Stimulated activated CD4-positive, alpha-beta T cell treated with anti-CD3 and anti-CD28 coated beads, TNF-alpha, amount 100 ng/mL, for 48 hours (primary cell): ENCODE measurements around the gene SERINC5.

ENCODE experiments used
- DNase-seq, 3 donors: peaks; one replicate each; pipeline ENCODE4 v3.0.0-alpha.2; 2020; ENCODE audit warnings: low read depth in 3 of 3

The SERINC5 gene

DNA sequence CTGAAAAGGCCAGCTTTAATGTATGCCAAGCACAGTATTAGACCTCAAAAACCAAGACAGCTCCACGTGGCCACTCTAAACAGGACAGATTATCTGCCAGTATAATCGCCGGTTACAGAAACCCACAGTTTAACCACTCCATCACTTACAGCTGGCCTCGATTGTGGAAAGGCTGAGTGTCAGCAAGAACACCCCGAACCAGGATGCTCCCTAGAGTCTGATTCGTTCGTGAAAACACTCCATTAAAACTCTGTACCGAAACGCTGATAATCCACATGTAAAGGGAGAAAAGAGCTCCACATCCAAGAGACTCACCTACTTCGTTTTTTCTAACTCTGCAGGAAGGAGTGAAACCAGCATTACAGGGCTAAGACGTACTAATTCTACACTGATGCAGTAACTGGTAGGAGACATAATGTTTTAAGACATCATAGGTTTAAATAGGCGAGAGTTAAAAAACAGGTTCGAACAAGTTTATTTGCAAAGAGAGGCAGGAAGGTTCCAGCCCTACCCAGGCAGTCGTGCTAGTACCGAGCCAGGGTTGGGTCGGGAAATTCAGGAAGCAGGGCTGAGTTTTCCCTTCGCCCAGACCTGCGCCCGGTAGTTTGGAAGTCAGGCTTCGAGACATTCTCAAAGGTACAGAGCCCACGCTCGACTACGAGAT, 949 bp downstream of the SERINC5 start:
- no peak for DNase-seq

DNA sequence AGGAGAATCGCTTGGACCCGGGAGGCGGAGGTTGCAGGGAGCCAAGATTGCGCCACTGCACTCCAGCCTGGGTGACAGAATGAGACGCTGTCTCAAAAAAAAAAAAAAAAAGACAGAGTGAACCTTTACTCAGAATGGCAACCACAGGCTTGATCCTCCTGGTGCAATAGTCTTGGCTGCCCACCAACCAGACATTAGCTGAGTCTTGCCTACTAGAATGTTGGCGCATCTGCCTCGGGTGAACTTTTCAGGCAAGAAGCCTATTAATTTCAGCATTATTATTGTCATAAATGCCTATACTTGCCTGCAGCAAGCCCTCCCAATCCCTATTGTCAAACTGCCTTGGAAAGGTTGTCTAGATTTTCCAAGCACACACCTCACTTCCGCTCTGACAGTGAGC, 4.2 kb downstream of the SERINC5 start:
- no peak for DNase-seq

DNA sequence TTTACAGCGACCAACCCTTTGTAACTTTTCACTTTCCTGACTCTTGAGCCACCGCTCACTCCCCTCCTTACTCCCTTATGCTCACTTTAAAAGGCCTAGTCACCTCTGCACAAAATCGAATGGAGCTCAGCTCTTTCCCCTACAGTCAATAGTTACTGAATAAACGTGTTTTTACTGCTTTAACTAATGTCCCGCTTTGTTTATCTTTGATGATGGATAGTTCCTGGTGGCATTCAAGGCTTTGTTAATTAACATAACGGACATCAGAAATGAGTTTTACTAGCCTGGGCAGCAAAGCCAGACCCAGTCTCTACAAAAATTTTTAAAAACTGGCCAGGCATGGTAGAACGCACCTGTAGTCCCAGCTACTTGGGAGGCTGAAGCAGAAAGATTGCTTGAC, 5.0 kb downstream of the SERINC5 start:
- DNase-seq = no peak

DNA sequence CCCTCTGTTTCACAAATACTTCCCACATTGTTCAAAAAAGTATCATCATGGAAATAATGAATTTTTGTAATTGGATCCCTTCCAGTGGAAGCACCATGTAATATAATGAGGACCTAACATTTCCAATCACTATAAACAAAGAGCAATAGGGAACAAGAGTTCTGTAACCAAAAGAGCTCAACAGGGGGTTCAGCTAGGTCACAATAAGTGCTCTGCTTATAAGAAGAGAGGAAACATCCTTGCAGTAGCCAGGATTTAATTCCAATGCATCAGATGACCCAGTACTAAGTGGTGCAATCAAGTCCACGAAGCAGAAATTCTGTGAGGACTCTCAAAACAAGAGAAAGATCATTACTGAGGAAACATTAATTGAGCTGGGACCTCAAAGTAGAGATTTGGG, 5.9 kb downstream of the SERINC5 start:
- no peak for DNase-seq

DNA sequence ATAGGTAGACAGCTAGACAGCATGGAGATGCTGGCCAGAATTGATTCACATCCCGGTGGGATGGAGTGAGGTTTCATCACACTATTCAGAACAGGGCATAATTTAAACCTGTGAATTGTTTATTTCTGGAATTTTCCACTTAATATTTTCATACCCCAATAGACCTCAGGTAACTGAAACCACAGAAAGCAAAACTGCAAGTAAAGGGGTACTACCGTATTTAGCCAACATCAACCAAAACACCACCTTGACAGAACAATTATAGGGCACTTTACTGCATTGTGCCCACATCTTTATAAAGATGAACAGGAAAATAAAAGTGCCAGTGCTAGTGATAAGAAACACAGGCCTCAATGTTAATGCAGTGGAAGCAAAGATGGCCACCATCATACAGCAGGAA, 7.5 kb downstream of the SERINC5 start:
- no peak for DNase-seq

DNA sequence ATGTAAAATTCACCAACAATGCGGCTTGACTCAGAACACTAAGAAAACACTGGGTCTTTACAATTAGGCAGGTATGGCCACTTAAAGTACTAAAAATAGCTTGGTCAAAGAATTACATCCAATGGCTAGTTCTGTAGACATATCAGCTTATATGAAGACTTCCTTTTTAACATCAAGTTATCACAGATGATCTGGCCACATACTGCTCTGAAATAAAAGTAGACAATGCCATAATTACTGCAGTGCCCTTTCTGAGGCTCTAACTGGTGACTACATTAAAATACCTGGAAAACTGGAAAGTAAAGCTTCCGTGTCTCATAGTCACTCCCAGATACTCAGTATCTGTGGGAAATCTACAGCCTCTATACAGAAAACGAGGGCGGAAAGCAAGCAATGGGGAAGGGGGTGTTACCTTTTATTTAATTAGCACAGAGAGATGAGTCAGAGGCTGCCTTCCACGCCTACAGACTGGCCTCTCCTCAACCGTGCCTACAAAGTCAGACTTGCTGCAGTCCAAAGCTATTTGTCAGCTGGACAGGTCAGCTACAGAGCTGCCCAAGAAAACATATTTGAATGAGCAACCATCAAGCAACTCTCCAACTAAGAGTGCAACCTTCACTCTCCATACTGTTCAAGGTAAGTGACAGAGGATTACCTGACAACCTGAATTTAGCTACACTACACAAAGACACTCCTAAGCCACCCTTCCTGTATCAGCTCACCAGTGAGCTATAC, 8.7 kb downstream of the SERINC5 start:
- DNase-seq = no peak

DNA sequence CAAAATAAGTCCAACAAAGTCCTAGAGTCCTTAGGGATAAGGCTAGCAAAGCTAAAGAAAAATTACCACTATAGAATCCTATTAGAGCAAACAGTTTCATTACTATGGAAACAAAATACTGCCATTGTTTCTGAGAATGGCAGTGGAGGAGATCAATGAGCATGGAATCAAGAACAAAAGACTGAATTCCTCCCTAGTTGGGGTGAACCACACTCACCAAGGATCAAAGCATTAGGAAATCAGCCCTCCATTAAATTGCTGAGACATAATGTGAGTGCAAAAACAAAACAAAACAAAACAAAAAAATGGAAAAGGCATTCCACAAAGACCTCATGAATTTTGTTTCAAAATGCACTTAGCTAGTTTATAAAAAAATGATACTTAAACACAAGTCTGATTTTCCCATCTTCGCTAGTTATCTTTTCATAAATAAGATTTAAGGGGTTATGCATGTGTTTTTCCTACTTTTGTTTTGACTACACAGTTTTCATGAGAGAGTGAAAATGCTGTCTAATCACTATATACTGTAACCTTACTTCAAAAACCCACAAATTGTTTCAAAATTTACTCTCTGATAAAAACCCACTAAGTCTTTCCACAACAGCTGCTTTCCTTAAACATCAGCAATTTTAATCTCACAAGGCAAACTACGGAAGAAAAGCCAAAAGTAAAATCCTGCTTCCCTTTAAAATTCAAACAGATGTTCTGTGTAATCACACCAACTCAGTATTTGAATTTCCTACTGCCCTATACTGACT, 9.7 kb downstream of the SERINC5 start:
- no peak for DNase-seq

DNA sequence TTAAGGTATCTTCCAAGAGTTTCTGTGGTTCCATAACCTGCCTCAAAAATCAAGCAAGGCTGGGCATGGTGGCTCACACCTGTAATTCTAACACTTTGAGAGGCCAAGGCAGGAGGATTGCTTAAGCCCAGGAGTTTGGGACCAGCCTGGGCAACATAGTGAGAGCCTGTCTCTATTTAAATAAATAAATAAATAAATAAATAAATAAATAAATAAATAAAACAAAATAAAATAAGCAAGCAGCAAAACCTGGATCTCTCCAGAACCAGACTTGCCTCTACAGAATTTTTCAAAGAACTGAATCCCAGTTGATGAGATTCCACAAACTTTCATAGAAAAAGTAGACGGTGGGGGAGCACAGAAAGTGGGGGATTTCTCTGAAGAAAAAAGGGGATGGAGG, 12.3 kb downstream of the SERINC5 start:
- no peak for DNase-seq

DNA sequence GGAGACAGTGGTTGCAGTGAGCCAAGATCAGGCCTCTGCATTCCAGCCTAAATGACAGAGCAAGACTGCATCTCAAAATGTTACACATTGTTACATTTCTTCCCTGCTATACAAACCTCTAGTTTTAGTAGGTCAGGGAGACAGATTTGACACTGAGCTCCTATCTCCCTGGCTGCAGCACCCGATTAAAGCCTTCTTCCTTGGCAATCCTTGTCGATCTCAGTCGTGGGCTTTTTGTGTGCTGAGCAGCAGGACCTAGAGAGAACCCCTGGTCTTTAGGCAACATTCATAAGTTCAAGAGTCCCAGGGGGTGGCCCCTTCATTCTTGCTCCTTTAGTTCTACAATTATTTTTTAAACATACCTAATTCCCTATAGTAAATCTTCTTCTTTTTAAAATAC, 13.0 kb downstream of the SERINC5 start:
- DNase-seq = no peak

DNA sequence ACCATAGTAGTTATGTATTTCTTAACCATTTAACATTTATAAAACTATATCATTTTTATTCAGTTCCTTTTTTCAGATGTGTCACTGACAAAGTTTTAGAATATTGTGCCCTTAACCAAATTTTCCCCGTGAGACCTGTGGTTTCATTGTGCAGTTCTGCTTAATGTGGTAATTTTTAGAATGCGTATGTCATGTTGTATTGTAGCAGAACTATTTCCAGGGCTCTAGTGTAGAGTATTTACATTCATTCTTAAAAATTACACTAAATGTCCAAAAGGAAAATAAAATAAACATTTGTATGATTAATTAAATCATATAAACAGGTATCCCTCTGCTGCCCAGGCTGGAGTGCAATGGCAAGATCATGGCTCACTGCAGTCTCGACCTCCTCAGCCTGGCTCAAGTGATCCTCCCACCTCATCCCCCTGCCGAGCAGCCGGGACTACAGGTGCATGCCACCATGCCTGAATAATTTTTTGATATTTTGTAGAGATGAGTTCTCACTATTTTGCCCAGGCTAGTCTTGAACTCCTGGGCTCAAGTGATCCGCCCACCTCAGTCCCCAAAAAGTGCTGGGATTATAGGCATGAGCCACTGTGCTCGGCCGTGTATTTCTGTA, 15.4 kb downstream of the SERINC5 start:
- DNase-seq = no peak

DNA sequence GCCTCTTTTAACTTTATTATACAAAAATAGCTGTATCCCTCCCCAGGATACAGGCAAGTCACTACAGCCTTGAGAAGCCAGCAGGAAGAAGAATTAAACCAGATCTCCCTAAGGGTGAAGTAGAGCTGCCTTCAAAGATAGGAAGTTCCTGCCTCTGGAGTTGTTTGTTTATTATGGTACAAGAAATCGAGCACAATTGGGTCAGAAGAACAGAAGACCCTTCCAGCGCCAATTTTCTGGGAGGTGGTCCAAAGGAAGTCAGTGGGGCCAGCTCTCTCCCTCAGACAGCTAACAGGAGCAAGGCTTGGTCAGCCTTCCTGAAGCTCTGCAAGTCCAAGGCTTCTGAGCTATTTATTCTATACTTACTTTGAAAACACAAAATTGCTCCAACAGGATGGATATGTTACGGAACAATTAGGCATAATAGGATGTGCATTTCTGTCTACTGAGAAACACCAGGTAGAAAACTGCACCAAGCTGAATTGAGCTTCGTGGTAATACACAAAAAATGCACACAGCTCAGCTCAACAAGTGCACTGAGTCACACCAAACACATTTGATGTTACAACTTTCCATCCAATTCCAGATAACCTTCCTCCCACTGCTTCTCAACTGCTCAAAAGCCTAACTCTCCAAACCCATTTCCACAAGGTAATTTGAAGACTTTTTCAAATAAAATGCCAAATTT, 16.0 kb downstream of the SERINC5 start:
- DNase-seq = no peak

DNA sequence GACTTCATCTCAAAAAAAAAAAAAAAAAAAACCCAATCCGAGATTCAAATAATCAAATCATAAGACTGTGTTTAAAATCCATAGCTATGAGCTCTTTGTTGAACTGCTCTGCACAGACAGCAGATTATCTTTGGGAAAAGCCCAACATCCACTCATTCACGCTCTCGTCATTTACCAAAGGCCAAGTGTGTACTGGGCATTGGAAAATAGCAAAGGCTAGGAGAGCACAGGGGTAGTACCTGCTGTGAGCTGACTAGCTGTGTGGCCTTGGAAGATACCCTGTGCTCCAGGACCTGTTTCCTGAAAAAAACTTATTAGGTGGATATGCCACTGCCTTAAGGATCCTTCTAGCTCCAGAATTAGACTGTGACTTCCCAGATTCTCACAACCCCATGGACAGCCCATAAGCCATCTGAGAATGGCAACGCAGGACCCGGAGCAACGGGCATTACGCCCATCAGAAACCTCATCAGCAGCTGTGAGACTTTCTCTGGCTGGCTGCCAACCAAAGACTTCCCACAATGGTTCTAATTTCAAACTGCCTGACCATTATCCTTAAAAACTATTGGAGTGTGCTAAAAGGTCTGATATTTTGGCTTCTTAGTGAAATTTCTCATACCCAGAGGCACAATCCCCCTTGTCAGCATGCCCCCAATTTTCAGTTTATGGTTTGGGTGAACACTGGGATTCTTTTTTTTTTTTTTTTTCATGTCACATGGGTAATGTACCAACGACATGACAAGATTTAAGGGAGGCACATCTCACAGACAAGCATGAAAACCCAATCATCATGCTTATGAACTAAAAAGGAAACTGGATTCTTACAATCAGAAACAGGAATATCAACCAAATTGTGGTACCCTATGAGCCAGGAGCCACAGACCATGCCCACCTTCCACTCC, 16.8 kb downstream of the SERINC5 start:
- DNase-seq = no peak

DNA sequence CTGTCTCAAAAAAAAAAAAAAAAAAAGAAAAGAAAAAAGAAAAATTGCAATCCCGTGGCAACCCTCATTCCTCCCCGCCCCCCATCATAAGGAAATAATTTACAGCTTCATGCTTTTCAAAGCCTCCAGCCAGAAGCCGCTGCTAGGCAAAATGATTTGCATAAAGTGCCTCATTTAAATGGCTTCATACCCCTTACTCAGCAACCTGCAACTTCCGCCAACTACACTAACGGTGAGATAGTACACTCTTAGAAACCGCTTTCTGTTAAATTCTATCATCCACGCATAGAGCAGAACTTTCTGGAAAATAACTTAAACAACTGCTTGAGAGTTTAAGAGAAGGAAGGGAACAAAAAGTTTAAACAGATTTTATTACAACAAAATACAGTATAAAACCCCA, 17.8 kb downstream of the SERINC5 start:
- DNase-seq = no peak

DNA sequence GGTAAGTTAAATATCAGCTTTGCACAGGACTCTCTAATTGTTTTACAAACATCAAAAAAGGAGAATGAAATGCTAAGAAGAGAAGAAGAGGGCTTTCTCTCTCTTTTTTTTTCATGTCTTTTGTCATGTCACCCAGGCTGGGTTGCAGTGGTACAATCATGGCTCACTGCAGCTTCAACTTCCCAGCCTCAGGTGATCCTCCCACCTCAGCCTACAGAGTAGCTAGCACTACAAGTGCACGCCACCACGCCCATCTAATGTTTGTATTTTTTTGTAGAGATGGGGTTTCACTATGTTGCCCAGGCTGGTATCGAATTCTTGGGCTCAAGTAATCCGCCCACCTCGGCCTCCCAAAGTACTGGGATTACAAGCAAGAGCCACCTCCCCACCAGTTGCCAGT, 18.6 kb downstream of the SERINC5 start:
- DNase-seq = no peak

DNA sequence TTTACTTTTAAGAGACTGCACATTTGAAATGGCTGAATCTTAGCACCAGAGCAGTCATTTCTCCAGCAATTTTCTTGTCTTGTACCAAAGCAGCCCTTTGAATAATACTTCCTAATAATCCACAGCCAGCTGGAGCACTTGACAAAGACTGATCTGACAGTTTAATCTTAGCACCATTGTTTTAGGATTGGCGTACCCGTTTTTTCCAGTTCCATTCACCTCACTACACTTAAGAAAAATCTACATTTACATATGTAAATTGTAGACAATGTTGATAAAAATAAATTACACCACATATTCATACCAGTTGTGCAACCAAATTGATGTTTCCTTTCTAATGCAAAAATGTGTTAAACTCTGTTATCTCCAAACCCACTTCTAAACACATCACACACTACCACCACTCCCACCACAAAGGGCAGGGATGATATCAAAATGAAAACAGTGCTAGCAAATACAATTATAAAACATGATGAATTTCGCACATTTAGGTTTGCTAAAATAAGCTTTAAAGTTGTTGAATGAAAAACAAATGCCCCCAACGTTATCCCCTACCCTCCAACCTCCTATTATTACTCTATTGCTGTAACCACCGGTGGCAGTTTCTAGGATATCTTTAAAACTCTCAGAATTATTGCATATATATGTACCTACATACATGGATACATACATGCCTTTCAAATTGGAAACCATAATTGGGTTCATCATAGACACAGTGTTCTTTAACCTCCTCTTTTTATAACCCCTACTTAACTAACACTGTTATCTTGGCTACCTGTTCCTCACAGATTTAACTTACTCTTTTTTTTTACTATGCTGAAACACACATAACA, 21.5 kb downstream of the SERINC5 start:
- no peak for DNase-seq

DNA sequence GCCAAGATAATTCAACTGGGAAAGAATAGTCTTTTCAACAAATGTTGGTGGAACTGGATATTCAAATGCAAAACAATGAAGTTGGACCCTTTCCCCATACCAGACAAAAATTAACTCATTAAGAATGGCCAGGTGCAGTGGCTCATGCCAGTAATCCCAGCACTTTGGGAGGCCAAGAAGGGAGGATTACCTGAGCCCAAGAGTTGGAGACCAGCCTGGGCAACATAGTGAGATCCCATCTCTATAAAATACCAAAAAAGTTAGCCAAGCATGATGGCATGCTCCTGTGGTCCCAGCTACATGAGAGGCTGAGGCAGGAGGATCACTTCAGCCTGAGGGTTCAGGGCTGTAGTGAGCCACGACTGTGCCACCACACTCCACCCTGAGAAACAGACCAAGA, 24.2 kb downstream of the SERINC5 start:
- DNase-seq = no peak

DNA sequence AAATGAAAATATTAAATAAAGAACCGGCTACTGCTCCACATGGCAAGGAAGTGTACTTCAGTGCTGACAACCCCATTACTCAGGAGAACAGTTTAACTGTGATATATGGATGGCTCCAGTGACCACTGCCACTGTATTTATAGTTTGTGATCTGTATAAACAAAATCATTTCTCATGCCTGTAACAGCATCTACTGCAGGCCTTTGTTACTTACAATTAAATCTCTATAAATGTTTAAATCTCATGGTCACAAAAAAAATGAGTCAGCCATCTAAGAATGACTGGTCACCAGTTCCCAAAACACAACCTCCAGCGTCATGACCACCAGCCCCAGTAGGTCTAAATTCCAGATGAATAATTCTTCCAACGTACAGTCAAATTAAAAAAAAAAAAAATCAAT, 24.6 kb downstream of the SERINC5 start:
- no peak for DNase-seq

DNA sequence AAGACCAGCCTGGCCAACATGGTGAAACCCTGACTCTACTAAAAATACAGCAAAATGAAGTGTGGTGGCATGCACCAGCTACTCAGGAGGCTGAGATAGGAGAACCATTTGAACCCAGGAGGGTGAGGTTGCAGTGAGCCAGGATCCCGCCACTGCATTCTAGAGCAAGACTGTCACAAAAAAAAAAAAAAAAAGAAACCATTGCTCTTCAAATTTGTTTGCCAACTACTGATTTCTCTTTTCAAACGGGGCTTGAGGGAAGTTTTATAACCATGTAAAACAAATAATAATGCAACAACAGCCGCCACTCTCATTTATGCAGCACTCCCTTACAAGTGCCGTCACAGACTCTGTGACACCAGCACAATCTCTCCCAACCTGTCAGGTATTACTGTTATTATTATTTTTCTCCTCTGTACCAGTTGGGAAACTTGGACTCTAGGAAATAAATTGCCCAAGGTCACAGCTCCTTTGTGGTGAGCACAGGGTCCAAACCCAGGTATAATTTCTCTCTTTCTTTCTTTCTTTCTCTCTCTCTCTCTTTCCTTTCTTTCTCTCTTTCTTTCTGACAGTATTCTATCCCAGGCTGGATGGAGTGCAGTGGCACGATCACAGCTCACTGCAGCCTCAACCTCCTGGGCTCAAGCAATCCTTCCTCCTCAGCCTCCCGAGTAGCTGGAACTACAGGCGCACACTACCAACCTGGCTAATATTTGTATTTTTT, 25.4 kb downstream of the SERINC5 start:
- DNase-seq = no peak

DNA sequence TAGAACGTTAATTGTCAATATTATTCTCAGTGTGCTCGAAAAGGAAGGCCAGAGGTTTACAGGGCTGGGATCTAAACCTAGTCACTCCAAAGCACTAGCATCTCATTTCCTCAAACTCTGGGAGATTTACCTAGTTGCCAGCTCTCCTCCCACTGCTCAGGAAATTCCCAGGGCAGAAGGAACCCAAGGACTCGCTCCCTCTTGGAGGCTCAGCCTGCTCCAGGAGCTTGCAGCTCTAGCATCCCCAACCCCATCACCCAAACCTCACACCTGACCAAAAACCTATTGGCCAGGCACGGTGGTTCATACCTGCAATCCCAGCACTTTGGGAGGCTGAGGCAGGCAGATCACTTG, 26.0 kb downstream of the SERINC5 start:
- no peak for DNase-seq
